PC-9 (cell line): Measurements from ENCODE around the gene HPGDS. TPM values are rescaled to one million over a fixed set of nuclear protein-coding genes. Genes with fewer than 3 reads are reported as not detected.
"Not testable (repeated sequence)": the region's sequence is repeated elsewhere in the genome, so short reads cannot be mapped to it uniquely, and the experiment has no call there.

Source experiments
- Bru-seq: library from RNA; stranded (reverse); fragments of 400-500 nt; gene quantifications from one replicate; lab custom pipeline; 2021; lab: Mats Ljungman, UMichigan
- BruChase-seq, 2 experiments: library from RNA; stranded (reverse); fragments of 400-500 nt; gene quantifications; one replicate each; lab custom pipeline; 2021; lab: Mats Ljungman, UMichigan
- BruUV-seq: library from RNA; stranded (reverse); fragments of 400-500 nt; replicated peaks from 2 replicates; lab custom pipeline; 2021; lab: Mats Ljungman, UMichigan
- CTCF ChIA-PET: fragments of 300-600 bp; sonication (Branson Sonifier 250); formaldehyde crosslinking; loops from one replicate; lab custom pipeline; 2022; ENCODE audit warnings: antibody characterized with exemption; lab: Charles Lee
- POLR2A ChIA-PET: fragments of 300-600 bp; sonication (Branson Sonifier 250); formaldehyde crosslinking; loops from one replicate; lab custom pipeline; 2022; ENCODE audit warnings: antibody characterized with exemption; ENCODE audit not compliant: unreplicated experiment; lab: Charles Lee
- DNase-seq, 2 experiments: peaks; one replicate each; pipeline versions ENCODE4 v3.0.0 to v3.0.0-alpha.2; 2015 to 2022; ENCODE audit warnings: mixed read lengths in 1 of 2
- H2AFZ ChIP-seq: fragments of 200-600 bp; sonication (generic); 2 replicates; pipeline ENCODE4 v1.8.1; 2017; ENCODE audit warnings: antibody characterized with exemption
- H3F3A ChIP-seq: fragments of 200-600 bp; sonication (generic); 2 replicates; pipeline ENCODE4 v1.8.1; 2017; ENCODE audit warnings: antibody characterized with exemption, mild to moderate bottlenecking, low read depth; ENCODE audit not compliant: insufficient read depth
- H3K27ac ChIP-seq: fragments of 200-600 bp; sonication (generic); 2 replicates; pipeline ENCODE4 v1.6.1; 2016; ENCODE audit warnings: mixed run types
- H3K27me3 ChIP-seq: fragments of 200-600 bp; sonication (generic); 2 replicates; pipeline ENCODE4 v1.6.1; 2016; ENCODE audit warnings: low read depth, mixed run types; ENCODE audit not compliant: insufficient read depth
- H3K36me3 ChIP-seq: fragments of 200-600 bp; sonication (generic); 2 replicates; pipeline ENCODE4 v1.6.1; 2016; ENCODE audit warnings: low read depth, mixed run types
- H3K4me1 ChIP-seq: fragments of 200-600 bp; sonication (generic); replicated peaks from 2 replicates; pipeline ENCODE4 v1.6.1; 2016; ENCODE audit warnings: mixed run types; ENCODE audit not compliant: insufficient read depth
- H3K4me2 ChIP-seq: fragments of 200-600 bp; sonication (generic); 2 replicates; pipeline ENCODE4 v1.6.1; 2017; ENCODE audit warnings: mixed run types
- H3K4me3 ChIP-seq: fragments of 200-600 bp; sonication (generic); 2 replicates; pipeline ENCODE4 v1.6.1; 2016; ENCODE audit warnings: mixed run types
- H3K79me2 ChIP-seq: fragments of 200-600 bp; sonication (generic); 2 replicates; pipeline ENCODE4 v1.6.1; 2017; ENCODE audit warnings: low read depth, mixed run types
- H3K9me2 ChIP-seq: fragments of 200-600 bp; sonication (generic); 2 replicates; pipeline ENCODE4 v1.8.1; 2017; ENCODE audit warnings: mild to moderate bottlenecking; ENCODE audit not compliant: insufficient read depth
- H3K9me3 ChIP-seq: fragments of 200-600 bp; sonication (generic); 2 replicates; pipeline ENCODE4 v1.8.1; 2016; ENCODE audit warnings: low read depth; ENCODE audit not compliant: insufficient read depth
- H4K20me1 ChIP-seq: fragments of 200-600 bp; sonication (generic); 2 replicates; pipeline ENCODE4 v1.8.1; 2017; ENCODE audit not compliant: insufficient read depth
- EZH2 ChIP-seq: fragments of 200-600 bp; sonication (generic); IDR thresholded peaks from 2 replicates; pipeline ENCODE4 v1.8.0; 2017; ENCODE audit warnings: antibody characterized with exemption, low read depth
- intact Hi-C: fragments of 100-400 bp; cut with micrococcal nuclease; formaldehyde crosslinking; loops from one replicate; pipeline ENCODE4 v1.10.0; 2022; ENCODE audit not compliant: unreplicated experiment
- long read RNA-seq: library from polyadenylated mRNA; stranded (forward); transcript quantifications from one replicate; pipeline ENCODE4 v2.0.0, GENCODE V29; 2022
- total RNA-seq: library from RNA; stranded (reverse); gene quantifications from 2 replicates; pipeline ENCODE4 v1.2.3, GENCODE V29; 2021
- TF ChIP-seq, protein P1 (sequence below): fragments of 200-600 bp; sonication (generic); conservative IDR thresholded peaks from 2 replicates; pipeline ENCODE4 v1.6.1; 2017; ENCODE audit warnings: mixed run types, antibody characterized with exemption, mild to moderate bottlenecking, moderate library complexity

Gene HPGDS
- not detected in 2 replicates for total RNA-seq
- not detected for Bru-seq, nascent RNA
- not detected for BruChase-seq, experiment 1, labeled RNA remaining after a 2-hour chase
- not detected for BruChase-seq, experiment 2, labeled RNA remaining after a 6-hour chase
- long read RNA-seq, result 0 reads

- H3K9me2 ChIP-seq, result no peaks in the 10 kb centered on the region
- intact Hi-C loops, result no loop called here
- H3K4me2 ChIP-seq, result no peak within 1 kb of the TSS
- no peaks in the 10 kb centered on the region for H3K27me3 ChIP-seq
- CTCF ChIA-PET, result no interaction called here
- H3K9me3 ChIP-seq, result no peaks in the 10 kb centered on the region
- H3K79me2 ChIP-seq, result no peaks in the 10 kb centered on the region
- H3K36me3 ChIP-seq, result no peaks in the 10 kb centered on the region
- no TSS peak for BruUV-seq
- POLR2A ChIA-PET, result no interaction called here
- no peak within 1 kb of the TSS for H3K27ac ChIP-seq
- DNase-seq, result no peak
- H3K4me3 ChIP-seq, result no peak within 1 kb of the TSS
- TF ChIP-seq, protein P1, sequence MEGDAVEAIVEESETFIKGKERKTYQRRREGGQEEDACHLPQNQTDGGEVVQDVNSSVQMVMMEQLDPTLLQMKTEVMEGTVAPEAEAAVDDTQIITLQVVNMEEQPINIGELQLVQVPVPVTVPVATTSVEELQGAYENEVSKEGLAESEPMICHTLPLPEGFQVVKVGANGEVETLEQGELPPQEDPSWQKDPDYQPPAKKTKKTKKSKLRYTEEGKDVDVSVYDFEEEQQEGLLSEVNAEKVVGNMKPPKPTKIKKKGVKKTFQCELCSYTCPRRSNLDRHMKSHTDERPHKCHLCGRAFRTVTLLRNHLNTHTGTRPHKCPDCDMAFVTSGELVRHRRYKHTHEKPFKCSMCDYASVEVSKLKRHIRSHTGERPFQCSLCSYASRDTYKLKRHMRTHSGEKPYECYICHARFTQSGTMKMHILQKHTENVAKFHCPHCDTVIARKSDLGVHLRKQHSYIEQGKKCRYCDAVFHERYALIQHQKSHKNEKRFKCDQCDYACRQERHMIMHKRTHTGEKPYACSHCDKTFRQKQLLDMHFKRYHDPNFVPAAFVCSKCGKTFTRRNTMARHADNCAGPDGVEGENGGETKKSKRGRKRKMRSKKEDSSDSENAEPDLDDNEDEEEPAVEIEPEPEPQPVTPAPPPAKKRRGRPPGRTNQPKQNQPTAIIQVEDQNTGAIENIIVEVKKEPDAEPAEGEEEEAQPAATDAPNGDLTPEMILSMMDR, result no peak
- TF ChIP-seq EZH2, result no peak
- no peak within 1 kb of the TSS for H2AFZ ChIP-seq
- H3F3A ChIP-seq, result no peaks in the 10 kb centered on the region
- no peaks in the 10 kb centered on the region for H4K20me1 ChIP-seq
- H3K4me1 ChIP-seq, result no peaks in the 10 kb centered on the region
Measured at GRCh38 chr4:94342694-94343093, at the start of gene HPGDS. Gene HPGDS, minus strand, starts transcription at chr4:94342836. Its CDS starts 8,207 bp downstream, at chr4:94334629.

GRCh38 chr4:94390804-94391410 is 48.3 kb upstream of the HPGDS start:
- Histone ChIP-seq H3K27me3 (no peaks in the 10 kb centered on the region), H4K20me1 (no peaks in the 10 kb centered on the region), H3K79me2 (no peaks in the 10 kb centered on the region), H3K9me3 (no peaks in the 10 kb centered on the region), H3F3A (no peaks in the 10 kb centered on the region), H3K9me2 (no peaks in the 10 kb centered on the region), H3K36me3 (no peaks in the 10 kb centered on the region), H3K27ac (no peak overlapping the region), H2AFZ (no peak overlapping the region), H3K4me1 (no peaks in the 10 kb centered on the region), H3K4me3 (no peak overlapping the region), H3K4me2 (no peak overlapping the region)
- DNase-seq, result no peak
- CTCF ChIA-PET, result no interaction called here
- intact Hi-C loops, result loop anchor here (2.0 kb wide), 1 partner anchor 86 kb away; no protein-coding TSS in a partner anchor
- TF ChIP-seq, protein P1, result peak; percentile 61; the same call in 1 of the 2 replicates
- TF ChIP-seq EZH2, result no peak
- POLR2A ChIA-PET, result no interaction called here
- BruUV-seq, result no TSS peak

- H3K4me2 ChIP-seq, result no peak overlapping the region
- no peaks in the 10 kb centered on the region for H4K20me1 ChIP-seq
- intact Hi-C loops, result loop anchor here (2.0 kb wide), 1 partner anchor 85 kb away; no protein-coding TSS in a partner anchor
- H3K4me1 ChIP-seq, result no peaks in the 10 kb centered on the region
- H3K4me3 ChIP-seq, result no peak overlapping the region
- no peaks in the 10 kb centered on the region for H3K79me2 ChIP-seq
- no peaks in the 10 kb centered on the region for H3K27me3 ChIP-seq
- no peaks in the 10 kb centered on the region for H3F3A ChIP-seq
- no peaks in the 10 kb centered on the region for H3K9me2 ChIP-seq
- no TSS peak for BruUV-seq
- H3K9me3 ChIP-seq, result no peaks in the 10 kb centered on the region
- TF ChIP-seq, protein P1, result no peak
- TF ChIP-seq EZH2, result no peak
- H2AFZ ChIP-seq, result no peak overlapping the region
- CTCF ChIA-PET, result interaction anchor here (0.6 kb wide), 1 partner anchor 261 kb away, joined by 4 read pairs; no protein-coding TSS in a partner anchor
- POLR2A ChIA-PET, result interaction anchor here (0.6 to 0.7 kb wide), 2 partner anchors 115 to 1975 kb away, joined by 4 to 5 read pairs; no protein-coding TSS in a partner anchor
- H3K36me3 ChIP-seq, result no peaks in the 10 kb centered on the region
- no peak overlapping the region for H3K27ac ChIP-seq
- DNase-seq, result no peak
Measured at GRCh38 chr4:94389595-94390267, 47.1 kb upstream of the HPGDS start.

DNA sequence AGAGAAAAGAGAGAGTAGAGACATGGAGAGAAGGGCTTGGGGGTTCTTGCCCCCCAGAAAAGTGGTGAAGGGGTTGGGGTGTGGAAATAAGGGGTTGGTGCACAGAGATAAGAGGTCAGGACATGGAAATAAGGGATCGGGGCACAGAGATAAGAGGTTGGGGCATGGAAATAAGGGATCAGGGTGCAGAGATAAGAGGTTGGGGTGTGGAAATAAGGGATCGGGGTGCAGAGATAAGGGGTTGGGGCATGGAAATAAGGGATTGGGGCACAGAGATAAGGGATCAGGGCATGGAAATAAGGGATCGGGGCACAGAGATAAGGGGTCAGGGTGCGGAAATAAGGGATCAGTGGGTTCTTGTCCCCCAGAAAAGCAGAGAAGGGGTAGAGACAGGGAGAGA is 45.3 kb upstream of the HPGDS start:
- intact Hi-C loops, POLR2A ChIA-PET, H3F3A ChIP-seq, H3K27ac ChIP-seq, H3K9me3 ChIP-seq, H2AFZ ChIP-seq, H3K4me2 ChIP-seq, DNase-seq, H3K27me3 ChIP-seq, H3K4me1 ChIP-seq, H3K36me3 ChIP-seq, H3K9me2 ChIP-seq, H3K79me2 ChIP-seq, H4K20me1 ChIP-seq, H3K4me3 ChIP-seq, BruUV-seq, CTCF ChIA-PET: not testable (repeated sequence)

- H3K27ac ChIP-seq, H3K79me2 ChIP-seq, H2AFZ ChIP-seq, BruUV-seq, H3F3A ChIP-seq, H3K9me3 ChIP-seq, H3K4me2 ChIP-seq, H3K36me3 ChIP-seq, POLR2A ChIA-PET, H4K20me1 ChIP-seq, H3K4me1 ChIP-seq, DNase-seq, intact Hi-C loops, H3K9me2 ChIP-seq, H3K27me3 ChIP-seq, H3K4me3 ChIP-seq, CTCF ChIA-PET: not testable (repeated sequence)
Measured at GRCh38 chr4:94385452-94385851, 42.8 kb upstream of the HPGDS start.
